Lung (tissue), 12 donors: Measurements from ENCODE around the gene ZFYVE28. TPM values are rescaled to one million over a fixed set of nuclear protein-coding genes. Genes with fewer than 3 reads are reported as not detected.
"Not testable (repeated sequence)": the region's sequence is repeated elsewhere in the genome, so short reads cannot be mapped to it uniquely, and the experiment has no call there.

Experiments
- ATAC-seq: fragments of 200-7000 bp; cut with Tn5 transposase; one replicate; pipeline ENCODE4 v1.9.1; 2020; ENCODE audit warnings: moderate number of reproducible peaks; ENCODE audit not compliant: insufficient read depth, low FRiP score
- DNase-seq, 3 donors: peaks; one replicate each; pipeline ENCODE4 v3.0.0-alpha.2; 2013 to 2017
- H3K27ac ChIP-seq, 2 donors: one replicate each; pipeline ENCODE4 v1.5.1; 2013; ENCODE audit warnings: mild to moderate bottlenecking in 2 of 2, moderate library complexity in 2 of 2, control low read depth in 1 of 2, inconsistent platforms in 1 of 2, low read depth in 1 of 2, low read length in 1 of 2
- H3K27me3 ChIP-seq, 3 donors: one replicate each; pipeline ENCODE4 v1.5.1; 2013; ENCODE audit warnings: low read length in 2 of 3; ENCODE audit not compliant: control insufficient read depth in 3 of 3, insufficient read depth in 3 of 3
- H3K36me3 ChIP-seq, 4 donors: one replicate each; pipeline ENCODE4 v1.5.1; 2013; ENCODE audit warnings: low read length in 4 of 4, mild to moderate bottlenecking in 1 of 4, moderate library complexity in 1 of 4; ENCODE audit not compliant: control insufficient read depth in 4 of 4, insufficient read depth in 4 of 4
- H3K4me1 ChIP-seq, 5 donors: one replicate each; pipeline ENCODE4 v1.5.1; 2013; ENCODE audit warnings: low read length in 5 of 5, mild to moderate bottlenecking in 2 of 5, moderate library complexity in 1 of 5; ENCODE audit not compliant: control insufficient read depth in 5 of 5, insufficient read depth in 5 of 5
- H3K4me3 ChIP-seq: one replicate; pipeline ENCODE4 v1.5.1; 2013; ENCODE audit warnings: mild to moderate bottlenecking, control low read depth, moderate library complexity
- H3K9ac ChIP-seq, 2 donors: one replicate each; pipeline ENCODE4 v1.5.1; 2013; ENCODE audit warnings: low read length in 2 of 2, control low read depth in 1 of 2; ENCODE audit not compliant: insufficient read depth in 1 of 2
- H3K9me3 ChIP-seq, 4 donors: one replicate each; pipeline ENCODE4 v1.5.1; 2013; ENCODE audit warnings: low read length in 3 of 4, mild to moderate bottlenecking in 1 of 4, moderate library complexity in 1 of 4; ENCODE audit not compliant: control insufficient read depth in 4 of 4, insufficient read depth in 3 of 4
- CTCF ChIP-seq: IDR thresholded peaks from 2 replicates; pipeline ENCODE4 v1.5.1; 2012; ENCODE audit warnings: mild to moderate bottlenecking; ENCODE audit errors: control extremely low read depth, extremely low read depth
- whole genome bisulfite sequencing, 2 donors: extraction: QIAGEN DNeasy Blood & Tissue Kit; methylation state at CpG; one replicate each; pipeline ENCODE4 v1.1.7; 2013; 5-methylcytosine and 5-hydroxymethylcytosine counted together
- polyA plus RNA-seq, 2 donors: library from polyadenylated mRNA; stranded (reverse); fragments of 200-250 nt; gene quantifications; one replicate each; pipeline ENCODE4 v1.2.1, GENCODE V29; 2013
- total RNA-seq, 2 donors: library from RNA; depleted of rRNA in 1 of 2; stranded (reverse); fragments of >200 nt in 1 of 2; gene quantifications; one replicate each; pipeline ENCODE4 v1.2.1, GENCODE V29; 2014 to 2021
- donor health status: control.
- donor health status: control.
- donor health status: Bipolar disorder and iron deficiency.
- donor health status: healthy.
- donor health status: DM: yes; HTN: yes; CAD: no.

Gene ZFYVE28
- total and polyA plus RNA-seq, 4 donors = 6.8 to 10.3 (median 7.6) TPM

GRCh38 chr4:2277956-2278355 is 140.5 kb downstream of the ZFYVE28 start:
- no peaks in the 10 kb centered on the region for H3K4me1 ChIP-seq
- no peak for TF ChIP-seq CTCF
- H3K27me3 ChIP-seq = no peaks in the 10 kb centered on the region
- no peaks in the 10 kb centered on the region for H3K36me3 ChIP-seq
- 96 to 100% methylated on average over 9 of the region's 9 CpGs for WGBS, 2 donors
- H3K9ac ChIP-seq = no peak overlapping the region
- DNase-seq (no peak), ATAC-seq (no peak)
- H3K4me3 ChIP-seq = no peak overlapping the region
- no peak overlapping the region for H3K27ac ChIP-seq
- no peaks in the 10 kb centered on the region for H3K9me3 ChIP-seq

GRCh38 chr4:2276581-2277325 is 141.7 kb downstream of the ZFYVE28 start:
- peaks cover 0 to 2% (median 0%) of the 10 kb centered on the region in 4 donors for H3K36me3 ChIP-seq
- DNase-seq (no peak), ATAC-seq (no peak)
- H3K9ac ChIP-seq = no peak overlapping the region
- H3K27me3 ChIP-seq = no peaks in the 10 kb centered on the region
- WGBS, 2 donors = 96% methylated on average over 30 of the region's 30 CpGs
- TF ChIP-seq CTCF = no peak
- no peaks in the 10 kb centered on the region for H3K9me3 ChIP-seq
- no peak overlapping the region for H3K27ac ChIP-seq
- H3K4me1 ChIP-seq = no peaks in the 10 kb centered on the region
- no peak overlapping the region for H3K4me3 ChIP-seq

GRCh38 chr4:2275546-2276251 is 142.7 kb downstream of the ZFYVE28 start:
- peaks cover 0 to 7% (median 0%) of the 10 kb centered on the region in 5 donors for H3K4me1 ChIP-seq
- 94 to 98% methylated on average over 44 of the region's 44 CpGs for WGBS, 2 donors
- TF ChIP-seq CTCF = no peak
- no peak overlapping the region for H3K4me3 ChIP-seq
- no peak for ATAC-seq
- H3K36me3 ChIP-seq = peaks cover 0 to 2% (median 0%) of the 10 kb centered on the region in 4 donors
- no peaks in the 10 kb centered on the region for H3K27me3 ChIP-seq
- DNase-seq = no peak
- H3K9me3 ChIP-seq = no peaks in the 10 kb centered on the region
- no peak overlapping the region for H3K9ac ChIP-seq
- H3K27ac ChIP-seq = no peak overlapping the region

GRCh38 chr4:2275044-2275397 is 143.4 kb downstream of the ZFYVE28 start:
- H3K4me1 ChIP-seq, H3K9ac ChIP-seq, H3K9me3 ChIP-seq: not testable (repeated sequence)

More at GRCh38 chr4:2275044-2275397, 143.4 kb downstream of the ZFYVE28 start:
- H3K36me3 ChIP-seq, H3K27ac ChIP-seq, ATAC-seq, H3K27me3 ChIP-seq, DNase-seq, H3K4me3 ChIP-seq: not testable (repeated sequence)
- WGBS, 2 donors = 92 to 98% methylated on average over 10 of the region's 10 CpGs
